A549 (cell line): Measurements from ENCODE around the gene LRP6. TPM values are rescaled to one million over a fixed set of nuclear protein-coding genes. Genes with fewer than 3 reads are reported as not detected.

Source experiments
- ATAC-seq, 2 experiments: fragments of 200-7000 bp in 1 of 2; fragments of >200 bp in 1 of 2; cut with Nextera tagmentation in 1 of 2; cut with Tn5 transposase in 1 of 2; 3 replicates each; pipeline versions ENCODE4 v1.8.0 to v1.9.1; 2018 to 2020; ENCODE audit warnings: mild to moderate bottlenecking in 1 of 2, moderate library complexity in 1 of 2
- CTCF ChIA-PET: fragments of 300-600 bp; sonication (Branson Sonifier 250); formaldehyde crosslinking; extraction: SDS; loops from one replicate; lab custom pipeline; 2021; ENCODE audit warnings: antibody characterized with exemption, inconsistent platforms; lab: Yijun Ruan, JAX
- POLR2A ChIA-PET: fragments of 350-600 bp; formaldehyde crosslinking; extraction: SDS; loops from one replicate; lab custom pipeline; 2021; ENCODE audit warnings: antibody characterized with exemption, inconsistent platforms; lab: Yijun Ruan, JAX
- DNase-seq, 2 experiments: peaks; one replicate each; pipeline versions ENCODE4 v3.0.0 to v3.0.0-alpha.2; 2011 to 2016; ENCODE audit warnings: low read depth in 1 of 2, low spot score in 1 of 2
- FAIRE-seq: peaks from 2 replicates; lab custom pipeline; 2011; peaks lifted over from hg19 to GRCh38; lab: Jason Lieb, UNC
- H3K27ac ChIP-seq, 2 experiments: fragments of >200 bp; sonication (Bioruptor Twin); formaldehyde crosslinking; 3 replicates each; pipeline ENCODE4 v1.5.1; 2016 to 2017
- H3K4me1 ChIP-seq: fragments of >200 bp; sonication (Bioruptor Twin); formaldehyde crosslinking; 3 replicates; pipeline ENCODE4 v1.6.1; 2016
- H3K4me2 ChIP-seq: fragments of >200 bp; sonication (Bioruptor Twin); formaldehyde crosslinking; 3 replicates; pipeline ENCODE4 v1.6.1; 2016
- H3K4me3 ChIP-seq: fragments of >200 bp; sonication (Bioruptor Twin); formaldehyde crosslinking; 3 replicates; pipeline ENCODE4 v1.5.1; 2016
- H3K9me3 ChIP-seq: fragments of >200 bp; sonication (Bioruptor Twin); formaldehyde crosslinking; 3 replicates; pipeline ENCODE4 v1.6.1; 2016
- BHLHE40 ChIP-seq: IDR thresholded peaks from 2 replicates; pipeline ENCODE4 v1.6.1; 2012; ENCODE audit warnings: low read depth, low read length, inconsistent platforms
- CBX2 ChIP-seq: fragments of 200-600 bp; sonication (generic); IDR thresholded peaks from 2 replicates; pipeline ENCODE4 v1.6.1; 2016; ENCODE audit warnings: low read depth, mild to moderate bottlenecking, borderline replicate concordance
- CEBPB ChIP-seq, 2 experiments: fragments of >200 bp in 1 of 2; sonication (Bioruptor Twin) in 1 of 2; formaldehyde crosslinking in 1 of 2; IDR thresholded peaks; 2 replicates each; pipeline ENCODE4 v1.6.1; 2012 to 2016
- EHF ChIP-seq: fragments of 250-450 bp; sonication (Bioruptor Pico); IDR thresholded peaks from 2 replicates; pipeline ENCODE4 v1.5.0; 2020; ENCODE audit warnings: mild to moderate bottlenecking
- FOXS1 ChIP-seq: fragments of 250-450 bp; sonication (Bioruptor Pico); IDR thresholded peaks from 2 replicates; pipeline ENCODE4 v1.5.0; 2020; ENCODE audit warnings: mild to moderate bottlenecking, moderate library complexity
- GATA3 ChIP-seq: IDR thresholded peaks from 2 replicates; pipeline ENCODE4 v1.6.1; 2012; ENCODE audit warnings: borderline replicate concordance
- HES2 ChIP-seq: fragments of >200 bp; sonication (Bioruptor Twin); formaldehyde crosslinking; IDR thresholded peaks from 2 replicates; pipeline ENCODE4 v1.6.1; 2016
- HOXB13 ChIP-seq: fragments of 250-450 bp; sonication (Bioruptor Pico); IDR thresholded peaks from 2 replicates; pipeline ENCODE4 v1.5.0; 2020; ENCODE audit warnings: low read depth, mild to moderate bottlenecking, moderate library complexity
- HOXB5 ChIP-seq: fragments of 250-450 bp; sonication (Bioruptor Pico); IDR thresholded peaks from 2 replicates; pipeline ENCODE4 v1.5.0; 2020; ENCODE audit warnings: mild to moderate bottlenecking, moderate library complexity
- KDM5A ChIP-seq: fragments of 200-600 bp; sonication (generic); IDR thresholded peaks from 2 replicates; pipeline ENCODE4 v1.6.1; 2016; ENCODE audit warnings: antibody characterized with exemption, mild to moderate bottlenecking
- MAFK ChIP-seq: fragments of 450-650 bp; IDR thresholded peaks from 2 replicates; pipeline ENCODE4 v1.6.1; 2014; ENCODE audit not compliant: partially characterized antibody
- MAX ChIP-seq: IDR thresholded peaks from 2 replicates; pipeline ENCODE4 v1.6.1; 2012
- NPAS2 ChIP-seq: fragments of 250-450 bp; sonication (Bioruptor Pico); IDR thresholded peaks from 2 replicates; pipeline ENCODE4 v1.8.0; 2022; ENCODE audit warnings: mild to moderate bottlenecking, moderate library complexity, borderline replicate concordance
- RCOR1 ChIP-seq: fragments of 150-350 bp; IDR thresholded peaks from 2 replicates; pipeline ENCODE4 v1.6.1; 2014; ENCODE audit warnings: antibody characterized with exemption, low read length, low read depth
- REST ChIP-seq: fragments of 200-600 bp; sonication (generic); IDR thresholded peaks from 2 replicates; pipeline ENCODE4 v1.6.1; 2016; ENCODE audit warnings: antibody characterized with exemption, mild to moderate bottlenecking, moderate library complexity
- RNF2 ChIP-seq: fragments of 200-600 bp; sonication (generic); IDR thresholded peaks from 2 replicates; pipeline ENCODE4 v1.6.1; 2016; ENCODE audit warnings: low read depth, mild to moderate bottlenecking, antibody characterized with exemption, moderate library complexity, borderline replicate concordance
- SMC3 ChIP-seq: fragments of >200 bp; sonication (Bioruptor Twin); formaldehyde crosslinking; IDR thresholded peaks from 3 replicates; pipeline ENCODE4 v1.6.1; 2018; ENCODE audit warnings: inconsistent platforms
- TFCP2L1 ChIP-seq: fragments of 250-450 bp; sonication (Bioruptor Pico); IDR thresholded peaks from 2 replicates; pipeline ENCODE4 v1.5.0; 2021; ENCODE audit warnings: mild to moderate bottlenecking
- ZFP36 ChIP-seq: fragments of 450-650 bp; IDR thresholded peaks from 2 replicates; pipeline ENCODE4 v1.6.1; 2014; ENCODE audit warnings: borderline replicate concordance; ENCODE audit not compliant: partially characterized antibody
- WGBS: methylation state at CpG from one replicate; pipeline ENCODE4 v1.1.6; 2017; ENCODE audit errors: missing lambda C conversion rate; 5-methylcytosine and 5-hydroxymethylcytosine counted together
- polyA plus RNA-seq, 4 experiments: library from polyadenylated mRNA; depleted of rRNA in 3 of 4; stranded (reverse); fragments of >200 nt; fragmentation: RNase III in 1 of 4; extraction: RNeasy Plus Mini Kit Qiagen cat#74134 plus additional on column Dnase treatment in 1 of 4; gene quantifications; 2 replicates in 3 of 4; 3 replicates in 1 of 4; pipeline ENCODE4 v1.2.3, GENCODE V29; 2011 to 2017
- TF ChIP-seq, protein P1 (sequence below): fragments of >200 bp; sonication (Bioruptor Twin); formaldehyde crosslinking; IDR thresholded peaks from 3 replicates; pipeline ENCODE4 v1.5.1; 2016
- TF ChIP-seq, protein P2 (sequence below): IDR thresholded peaks from 2 replicates; pipeline ENCODE4 v1.6.1; 2012; ENCODE audit warnings: low read depth, borderline replicate concordance

Gene LRP6
- polyA plus RNA-seq, 2 of the 4 experiments (the other 2 are of a cell fraction) = 26.6 to 50.3 TPM

GRCh38 chr12:12098691-12099015 lies 168.2 kb downstream of the LRP6 start:
- POLR2A ChIA-PET = no interaction called here
- no peak overlapping the region for H3K27ac ChIP-seq
- WGBS = 96% methylated on average over 3 of the region's 3 CpGs
- H3K4me2 ChIP-seq = no peak overlapping the region
- no peak for TF ChIP-seq ZFP36
- TF ChIP-seq MAX = no peak
- no peak for TF ChIP-seq HOXB13 (CRISPR knock-in tag)
- no peak for TF ChIP-seq GATA3
- no peak for TF ChIP-seq HES2
- no peak for TF ChIP-seq HOXB5 (CRISPR knock-in tag)
- TF ChIP-seq FOXS1 (CRISPR knock-in tag) = no peak
- TF ChIP-seq CEBPB (IDR thresholded peaks at IDR 0.05) = no peak
- no peak for TF ChIP-seq MAFK
- TF ChIP-seq, protein P1, sequence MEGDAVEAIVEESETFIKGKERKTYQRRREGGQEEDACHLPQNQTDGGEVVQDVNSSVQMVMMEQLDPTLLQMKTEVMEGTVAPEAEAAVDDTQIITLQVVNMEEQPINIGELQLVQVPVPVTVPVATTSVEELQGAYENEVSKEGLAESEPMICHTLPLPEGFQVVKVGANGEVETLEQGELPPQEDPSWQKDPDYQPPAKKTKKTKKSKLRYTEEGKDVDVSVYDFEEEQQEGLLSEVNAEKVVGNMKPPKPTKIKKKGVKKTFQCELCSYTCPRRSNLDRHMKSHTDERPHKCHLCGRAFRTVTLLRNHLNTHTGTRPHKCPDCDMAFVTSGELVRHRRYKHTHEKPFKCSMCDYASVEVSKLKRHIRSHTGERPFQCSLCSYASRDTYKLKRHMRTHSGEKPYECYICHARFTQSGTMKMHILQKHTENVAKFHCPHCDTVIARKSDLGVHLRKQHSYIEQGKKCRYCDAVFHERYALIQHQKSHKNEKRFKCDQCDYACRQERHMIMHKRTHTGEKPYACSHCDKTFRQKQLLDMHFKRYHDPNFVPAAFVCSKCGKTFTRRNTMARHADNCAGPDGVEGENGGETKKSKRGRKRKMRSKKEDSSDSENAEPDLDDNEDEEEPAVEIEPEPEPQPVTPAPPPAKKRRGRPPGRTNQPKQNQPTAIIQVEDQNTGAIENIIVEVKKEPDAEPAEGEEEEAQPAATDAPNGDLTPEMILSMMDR = no peak
- no peak for TF ChIP-seq KDM5A
- TF ChIP-seq RCOR1 = no peak
- TF ChIP-seq SMC3 = no peak
- no peak for TF ChIP-seq EHF (CRISPR knock-in tag)
- no peaks in the 10 kb centered on the region for H3K4me1 ChIP-seq
- FAIRE-seq = no peak
- no peak for ATAC-seq
- CTCF ChIA-PET = interaction anchor here (1.3 to 2.0 kb wide), 4 partner anchors 15 to 236 kb away, joined by 4 to 7 read pairs (median 6); no protein-coding TSS in a partner anchor
- H3K9me3 ChIP-seq = no peaks in the 10 kb centered on the region
- DNase-seq = no peak
- no peak overlapping the region for H3K4me3 ChIP-seq

- Histone ChIP-seq H3K4me3 (no peak overlapping the region), H3K4me1 (peaks cover 2% of the 10 kb centered on the region), H3K4me2 (no peak overlapping the region), H3K9me3 (no peaks in the 10 kb centered on the region), H3K27ac (no peak overlapping the region)
- DNase-seq (no peak), FAIRE-seq (no peak), ATAC-seq (no peak)
- ChIA-PET CTCF (interaction anchor here (1.3 to 2.0 kb wide), 4 partner anchors 16 to 236 kb away, joined by 4 to 7 read pairs (median 6); no protein-coding TSS in a partner anchor), POLR2A (no interaction called here)
- WGBS = 94% methylated on average over 6 of the region's 6 CpGs
- TF ChIP-seq CBX2 (no peak), REST (no peak), BHLHE40 (no peak), TFCP2L1 (CRISPR knock-in tag) (no peak), NPAS2 (CRISPR knock-in tag) (no peak), RNF2 (no peak), CEBPB (IDR thresholded peaks at IDR 0.05) (no peak), FOXS1 (CRISPR knock-in tag) (no peak)
- TF ChIP-seq, protein P2, sequence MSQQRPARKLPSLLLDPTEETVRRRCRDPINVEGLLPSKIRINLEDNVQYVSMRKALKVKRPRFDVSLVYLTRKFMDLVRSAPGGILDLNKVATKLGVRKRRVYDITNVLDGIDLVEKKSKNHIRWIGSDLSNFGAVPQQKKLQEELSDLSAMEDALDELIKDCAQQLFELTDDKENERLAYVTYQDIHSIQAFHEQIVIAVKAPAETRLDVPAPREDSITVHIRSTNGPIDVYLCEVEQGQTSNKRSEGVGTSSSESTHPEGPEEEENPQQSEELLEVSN = no peak
These were observed 168.8 kb downstream of the LRP6 start for GRCh38 chr12:12097891-12098690.
